ENCODE results near the gene ZNF44. TPM values are rescaled to one million over a fixed set of nuclear protein-coding genes. Genes with fewer than 3 reads are reported as not detected.

ZNF44 gene
- total RNA-seq, 1 experiment from 2014 or later, result 3.6 TPM

GRCh38 chr19:12261554-12261953 is 33.1 kb downstream of the ZNF44 start:
- no peak overlapping the region for H3K27ac ChIP-seq (ENCODE audit: low read depth, low read length)
- BruUV-seq (replicated peaks), result no TSS peak
- H3K4me2 ChIP-seq (ENCODE audit: low read length), result no peak overlapping the region
- no peak overlapping the region for H3K4me3 ChIP-seq (replicated peaks in 1 of 2; ENCODE audit: low read depth in 1 of 2, low read length in 2 of 2)
- intact Hi-C loops (cut with micrococcal nuclease), result no loop called here
- CTCF ChIA-PET, result no interaction called here
- no peaks in the 10 kb centered on the region for H4K20me1 ChIP-seq (ENCODE audit: insufficient read depth)
- peaks cover 4 to 10% of the 10 kb centered on the region in 2 experiments; a peak in 2 of 4 replicates for H3K9me3 ChIP-seq (ENCODE audit: control insufficient read depth in 1 of 2, insufficient read depth in 1 of 2, low read depth in 1 of 2, low read length in 2 of 2)
- H3K9ac ChIP-seq (ENCODE audit: low read length), result no peak overlapping the region
- H3K36me3 ChIP-seq (ENCODE audit: control insufficient read depth in 1 of 2, insufficient read depth in 2 of 2, low read length in 2 of 2), result no peaks in the 10 kb centered on the region
- POLR2A ChIA-PET, result no interaction called here
- H3K4me1 ChIP-seq (ENCODE audit: control insufficient read depth in 1 of 2, insufficient read depth in 2 of 2, low read length in 2 of 2), result no peaks in the 10 kb centered on the region
- H3K79me2 ChIP-seq (ENCODE audit: insufficient read depth, low read length), result no peaks in the 10 kb centered on the region
- H3K9me2 ChIP-seq (ENCODE audit: insufficient read depth), result no peaks in the 10 kb centered on the region
- ATAC-seq (no peak), DNase-seq (ENCODE audit: low read depth, low spot score) (no peak)
- no peaks in the 10 kb centered on the region for H3K27me3 ChIP-seq (ENCODE audit: insufficient read depth, low read length)
- H2AFZ ChIP-seq (ENCODE audit: low read depth, low read length, poor library complexity, severe bottlenecking), result no peak overlapping the region
- TF ChIP-seq SP1 (IDR thresholded peaks at IDR 0.05; ENCODE audit: low read depth), result no peak
- TF ChIP-seq FOSL1 (IDR thresholded peaks at IDR 0.05; ENCODE audit: low read depth), result no peak
- TF ChIP-seq EGR1 (IDR thresholded peaks at IDR 0.05; ENCODE audit: low read depth), result no peak
- no peak for TF ChIP-seq ZFX (IDR thresholded peaks at IDR 0.05)
- no peak for TF ChIP-seq REST (IDR thresholded peaks at IDR 0.05; ENCODE audit: low read depth)
- TF ChIP-seq ZNF274 (IDR thresholded peaks at IDR 0.05; ENCODE audit: low read depth, low read length), result no peak
- no peak for TF ChIP-seq CBX3 (IDR thresholded peaks at IDR 0.05; ENCODE audit: low read depth)
- no peak for TF ChIP-seq JUND (IDR thresholded peaks at IDR 0.05)
- no peak for TF ChIP-seq CTCF (IDR thresholded peaks at IDR 0.05 in 2 of 3, conservative IDR thresholded peaks at IDR 0.05 in 1 of 3; ENCODE audit: borderline replicate concordance in 1 of 3, insufficient read depth in 1 of 3, low read depth in 2 of 3, low read length in 2 of 3)
- no peak for TF ChIP-seq EZH2phosphoT487 (IDR thresholded peaks at IDR 0.05; ENCODE audit: borderline replicate concordance)
- RAD21 ChIA-PET (ENCODE audit: low non-redundant PET in 1 of 2, low total read pairs in 2 of 2, uncharacterized antibody in 2 of 2, unreplicated experiment in 2 of 2), result no interaction called here

Measured in HCT116 (cell line).